Parathyroid adenoma (tissue), 2 donors: Measurements from ENCODE around the gene EXOC6.
"Not testable (repeated sequence)": the region's sequence is repeated elsewhere in the genome, so short reads cannot be mapped to it uniquely, and the experiment has no call there.

ENCODE experiments used
- H2AFZ ChIP-seq: fragments of 300-600 bp; sonication (generic); one replicate; pipeline ENCODE4 v1.7.0; 2017; ENCODE audit warnings: antibody characterized with exemption, mild to moderate bottlenecking
- H3K27ac ChIP-seq: fragments of 300-600 bp; sonication (generic); one replicate; pipeline ENCODE4 v1.7.0; 2017
- H3K27me3 ChIP-seq: fragments of 300-600 bp; sonication (generic); one replicate; pipeline ENCODE4 v1.7.0; 2017; ENCODE audit warnings: low read length; ENCODE audit not compliant: control insufficient read depth, insufficient read depth
- H3K36me3 ChIP-seq: fragments of 300-600 bp; sonication (generic); one replicate; pipeline ENCODE4 v1.7.0; 2017; ENCODE audit warnings: low read length; ENCODE audit not compliant: control insufficient read depth, insufficient read depth
- H3K4me1 ChIP-seq: fragments of 300-600 bp; sonication (generic); one replicate; pipeline ENCODE4 v1.7.0; 2017; ENCODE audit warnings: control low read depth
- H3K4me2 ChIP-seq: fragments of 300-600 bp; sonication (generic); one replicate; pipeline ENCODE4 v1.7.0; 2017; ENCODE audit warnings: low read length
- H3K4me3 ChIP-seq: fragments of 300-600 bp; sonication (generic); one replicate; pipeline ENCODE4 v1.7.0; 2017; ENCODE audit warnings: low read depth, low read length
- H3K79me2 ChIP-seq: fragments of 300-600 bp; sonication (generic); one replicate; pipeline ENCODE4 v1.7.0; 2017; ENCODE audit warnings: control low read depth
- H3K9ac ChIP-seq: fragments of 300-600 bp; sonication (generic); one replicate; pipeline ENCODE4 v1.7.0; 2017; ENCODE audit warnings: mild to moderate bottlenecking
- H3K9me3 ChIP-seq: fragments of 300-600 bp; sonication (generic); one replicate; pipeline ENCODE4 v1.7.0; 2017; ENCODE audit warnings: low read length; ENCODE audit not compliant: control insufficient read depth
- TF ChIP-seq, protein P1 (sequence below): fragments of 300-600 bp; sonication (generic); IDR thresholded peaks from one replicate; pipeline ENCODE4 v1.7.0; 2017; ENCODE audit warnings: antibody characterized with exemption, mild to moderate bottlenecking
- donor health status: primary hyperparathyroidism.

EXOC6 gene

DNA sequence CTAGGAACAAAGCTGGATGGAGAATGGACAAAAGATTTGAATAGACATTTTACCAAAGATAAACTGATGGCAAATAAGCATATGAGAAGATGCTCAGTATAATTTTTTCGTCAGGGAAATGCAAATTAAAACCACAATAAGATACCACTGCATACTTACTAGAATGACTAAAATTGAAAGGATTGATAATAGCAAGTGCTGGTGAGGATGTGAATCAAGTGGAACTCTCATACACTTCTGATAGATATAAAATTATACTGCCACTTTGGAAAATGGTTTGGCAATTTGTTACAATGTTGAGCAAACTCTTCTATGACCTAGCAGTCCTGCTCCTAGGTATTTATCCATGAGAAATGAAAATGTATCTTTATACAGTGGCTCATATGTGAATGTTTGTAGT, 83.3 kb downstream of the EXOC6 start:
- Histone ChIP-seq H3K79me2 (no peaks in the 10 kb centered on the region), H3K4me1 (no peaks in the 10 kb centered on the region), H2AFZ (no peak overlapping the region), H3K27ac (no peak overlapping the region), H3K4me3 (no peak overlapping the region), H3K9ac (no peak overlapping the region), H3K36me3 (peaks cover 3% of the 10 kb centered on the region), H3K4me2 (no peak overlapping the region), H3K27me3 (no peaks in the 10 kb centered on the region), H3K9me3 (no peaks in the 10 kb centered on the region)
- TF ChIP-seq, protein P1, sequence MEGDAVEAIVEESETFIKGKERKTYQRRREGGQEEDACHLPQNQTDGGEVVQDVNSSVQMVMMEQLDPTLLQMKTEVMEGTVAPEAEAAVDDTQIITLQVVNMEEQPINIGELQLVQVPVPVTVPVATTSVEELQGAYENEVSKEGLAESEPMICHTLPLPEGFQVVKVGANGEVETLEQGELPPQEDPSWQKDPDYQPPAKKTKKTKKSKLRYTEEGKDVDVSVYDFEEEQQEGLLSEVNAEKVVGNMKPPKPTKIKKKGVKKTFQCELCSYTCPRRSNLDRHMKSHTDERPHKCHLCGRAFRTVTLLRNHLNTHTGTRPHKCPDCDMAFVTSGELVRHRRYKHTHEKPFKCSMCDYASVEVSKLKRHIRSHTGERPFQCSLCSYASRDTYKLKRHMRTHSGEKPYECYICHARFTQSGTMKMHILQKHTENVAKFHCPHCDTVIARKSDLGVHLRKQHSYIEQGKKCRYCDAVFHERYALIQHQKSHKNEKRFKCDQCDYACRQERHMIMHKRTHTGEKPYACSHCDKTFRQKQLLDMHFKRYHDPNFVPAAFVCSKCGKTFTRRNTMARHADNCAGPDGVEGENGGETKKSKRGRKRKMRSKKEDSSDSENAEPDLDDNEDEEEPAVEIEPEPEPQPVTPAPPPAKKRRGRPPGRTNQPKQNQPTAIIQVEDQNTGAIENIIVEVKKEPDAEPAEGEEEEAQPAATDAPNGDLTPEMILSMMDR = no peak

- Histone ChIP-seq H2AFZ (no peak overlapping the region), H3K4me2 (no peak overlapping the region), H3K27me3 (no peaks in the 10 kb centered on the region), H3K36me3 (no peaks in the 10 kb centered on the region), H3K9me3 (no peaks in the 10 kb centered on the region), H3K79me2 (no peaks in the 10 kb centered on the region), H3K9ac (no peak overlapping the region), H3K4me1 (no peaks in the 10 kb centered on the region), H3K4me3 (no peak overlapping the region), H3K27ac (no peak overlapping the region)
- TF ChIP-seq, protein P1 = no peak
These were observed 89.6 kb downstream of the EXOC6 start for GRCh38 chr10:92937876-92938275.

DNA sequence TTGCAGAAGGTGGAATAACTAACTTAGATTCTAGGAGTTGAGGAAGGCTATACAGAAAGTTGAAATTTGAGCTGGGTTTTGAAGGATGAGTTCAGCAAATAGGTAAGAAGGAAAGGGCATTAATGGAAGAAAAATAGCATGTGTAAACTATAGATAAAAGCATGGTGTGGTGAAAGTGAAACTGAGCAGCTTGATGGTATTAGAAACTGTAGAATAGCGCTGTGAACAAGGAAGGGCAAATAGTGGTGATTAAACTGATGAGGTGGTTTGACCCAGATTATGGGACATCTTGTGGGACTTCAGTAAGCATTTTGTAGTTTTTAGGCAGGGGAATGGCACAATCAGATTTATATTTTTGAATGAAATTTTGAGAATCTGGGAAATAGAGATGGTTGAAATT, 90.5 kb downstream of the EXOC6 start:
- Histone ChIP-seq H3K4me3 (no peak overlapping the region), H2AFZ (no peak overlapping the region), H3K4me1 (no peaks in the 10 kb centered on the region), H3K4me2 (no peak overlapping the region), H3K27me3 (no peaks in the 10 kb centered on the region), H3K9ac (no peak overlapping the region), H3K79me2 (no peaks in the 10 kb centered on the region), H3K27ac (no peak overlapping the region), H3K36me3 (no peaks in the 10 kb centered on the region), H3K9me3 (no peaks in the 10 kb centered on the region)
- TF ChIP-seq, protein P1 = no peak

DNA sequence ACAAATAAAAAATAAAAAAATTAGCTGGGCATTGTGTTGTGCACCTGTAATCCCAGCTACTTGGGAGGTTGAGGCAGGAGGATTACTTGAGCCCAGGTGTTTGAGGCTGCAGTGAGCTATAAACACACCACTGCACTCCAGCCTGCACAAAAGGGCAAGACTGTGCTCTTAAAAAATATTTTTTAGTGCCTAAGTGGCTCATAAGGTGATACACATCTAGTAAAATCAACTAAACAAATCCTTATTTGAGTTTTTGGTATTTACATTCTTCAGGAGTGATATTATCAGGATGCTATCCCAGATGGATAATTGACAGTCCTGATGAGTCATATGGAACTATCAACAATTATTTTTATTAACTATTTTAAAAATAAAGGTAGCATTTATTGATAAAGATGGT, 93.9 kb downstream of the EXOC6 start:
- Histone ChIP-seq H2AFZ (no peak overlapping the region), H3K36me3 (no peaks in the 10 kb centered on the region), H3K9ac (no peak overlapping the region), H3K79me2 (no peaks in the 10 kb centered on the region), H3K27ac (no peak overlapping the region), H3K4me2 (no peak overlapping the region), H3K27me3 (no peaks in the 10 kb centered on the region), H3K9me3 (no peaks in the 10 kb centered on the region), H3K4me1 (no peaks in the 10 kb centered on the region), H3K4me3 (no peak overlapping the region)
- TF ChIP-seq, protein P1 = no peak

DNA sequence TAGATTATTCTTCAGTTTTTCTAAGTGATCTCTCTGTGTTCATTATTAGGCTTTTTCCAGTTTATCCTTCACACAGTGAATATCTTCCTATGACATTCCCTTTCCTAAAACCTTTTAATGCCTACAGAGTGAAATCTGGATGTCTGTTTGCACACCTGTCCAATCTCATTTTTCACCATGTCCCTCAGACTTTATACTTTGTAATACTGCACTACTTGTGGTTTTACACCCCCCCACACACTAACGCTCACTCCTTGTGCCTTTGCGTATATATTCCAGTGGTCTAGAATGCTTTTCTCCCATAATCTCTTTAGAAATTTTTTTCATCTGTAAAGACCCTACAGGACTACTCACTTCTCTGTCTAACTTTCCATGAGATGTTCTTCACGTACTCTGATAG, 98.2 kb downstream of the EXOC6 start:
- TF ChIP-seq, protein P1 = no peak
- H3K36me3 ChIP-seq = no peaks in the 10 kb centered on the region
- H3K79me2 ChIP-seq = no peaks in the 10 kb centered on the region
- no peak overlapping the region for H3K27ac ChIP-seq
- no peak overlapping the region for H2AFZ ChIP-seq
- no peak overlapping the region for H3K4me3 ChIP-seq
- no peak overlapping the region for H3K4me2 ChIP-seq
- H3K9ac ChIP-seq = no peak overlapping the region
- no peaks in the 10 kb centered on the region for H3K9me3 ChIP-seq
- no peaks in the 10 kb centered on the region for H3K4me1 ChIP-seq
- H3K27me3 ChIP-seq = no peaks in the 10 kb centered on the region

DNA sequence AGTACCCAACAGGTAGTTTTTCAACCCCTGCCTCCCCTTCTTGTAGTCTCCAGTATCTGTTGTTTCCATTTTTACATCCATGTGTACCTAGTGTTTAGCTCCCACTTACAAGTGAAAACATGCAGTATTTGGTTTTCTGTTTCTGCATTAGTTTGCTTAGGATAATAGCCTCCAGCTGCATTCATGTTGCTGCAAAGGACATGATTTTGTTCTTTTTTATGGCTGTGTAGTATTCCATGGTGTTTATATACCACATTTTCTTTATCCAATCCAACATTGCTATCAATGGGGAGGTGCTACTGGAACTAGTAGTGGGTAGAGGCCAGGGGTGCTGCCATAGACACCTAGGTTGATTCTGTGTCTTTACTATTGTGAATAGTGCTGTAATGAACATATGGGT, 104.3 kb downstream of the EXOC6 start:
- not testable (repeated sequence) for H3K4me1 ChIP-seq, H3K36me3 ChIP-seq, H3K9ac ChIP-seq, H3K4me3 ChIP-seq, H3K4me2 ChIP-seq, H2AFZ ChIP-seq, H3K79me2 ChIP-seq, H3K27me3 ChIP-seq, H3K9me3 ChIP-seq, H3K27ac ChIP-seq
